SH-SY5Y (cell line): ENCODE results near the gene COPE.

ENCODE experiments used
- GATA2 ChIP-seq: IDR thresholded peaks from 2 replicates; pipeline ENCODE4 v1.6.1; 2011; ENCODE audit warnings: mild to moderate bottlenecking, low read depth, low read length
- GATA3 ChIP-seq: IDR thresholded peaks from 2 replicates; pipeline ENCODE4 v1.6.1; 2011; ENCODE audit warnings: low read depth, mild to moderate bottlenecking, low read length, moderate library complexity

GRCh38 chr19:18894254-18895037, 24.7 kb downstream of the COPE start:
- TF ChIP-seq GATA2 (no peak), GATA3 (no peak)
